Endothelial cell of umbilical vein (primary cell): ENCODE measurements around the gene NUP54. TPM values are rescaled to one million over a fixed set of nuclear protein-coding genes. Genes with fewer than 3 reads are reported as not detected.

Source experiments
- BruUV-seq: library from RNA; stranded (reverse); fragments of 400-500 nt; replicated peaks from 2 replicates; lab custom pipeline; 2021; lab: Mats Ljungman, UMichigan
- CTCF ChIA-PET: fragments of 300-600, 350-600 bp; sonication (Branson Sonifier 250); formaldehyde crosslinking; loops from one replicate; lab custom pipeline; 2021; ENCODE audit warnings: antibody characterized with exemption, inconsistent platforms; lab: Charles Lee
- POLR2A ChIA-PET: fragments of 300-600, 350-600 bp; sonication (Branson Sonifier 250); formaldehyde crosslinking; loops from one replicate; lab custom pipeline; 2021; ENCODE audit warnings: antibody characterized with exemption, inconsistent platforms; lab: Charles Lee
- DNase-seq: peaks from one replicate; pipeline ENCODE4 v3.0.0-alpha.2; 2011; ENCODE audit warnings: low read depth, low spot score
- FAIRE-seq: peaks from 2 replicates; lab custom pipeline; 2011; peaks lifted over from hg19 to GRCh38; lab: Jason Lieb, UNC
- H2AFZ ChIP-seq: 2 replicates; pipeline ENCODE4 v1.6.0; 2012; ENCODE audit warnings: low read depth, low read length, control low read depth, inconsistent platforms
- H3K27ac ChIP-seq: 2 replicates; pipeline ENCODE4 v1.5.1; 2011; ENCODE audit warnings: low read depth, mild to moderate bottlenecking, control low read depth, low read length, moderate library complexity; ENCODE audit not compliant: insufficient read depth
- H3K27me3 ChIP-seq, 2 experiments: 2 replicates each; pipeline versions ENCODE4 v1.6.0 to v1.6.1; 2011; ENCODE audit warnings: low read length in 2 of 2, mixed read lengths in 1 of 2; ENCODE audit not compliant: control insufficient read depth in 2 of 2, insufficient read depth in 2 of 2
- H3K36me3 ChIP-seq, 2 experiments: 2 replicates in 1 of 2; 3 replicates in 1 of 2; pipeline ENCODE4 v1.5.1; 2011; ENCODE audit warnings: low read length in 2 of 2, mild to moderate bottlenecking in 1 of 2, moderate library complexity in 1 of 2; ENCODE audit not compliant: control insufficient read depth in 2 of 2, insufficient read depth in 2 of 2; ENCODE audit errors: extremely low read depth in 1 of 2
- H3K4me1 ChIP-seq: 3 replicates; pipeline ENCODE4 v1.5.1; 2011; ENCODE audit warnings: mild to moderate bottlenecking, low read length; ENCODE audit not compliant: control insufficient read depth, insufficient read depth; ENCODE audit errors: extremely low read depth
- H3K4me2 ChIP-seq: 2 replicates; pipeline ENCODE4 v1.6.1; 2011; ENCODE audit warnings: low read length, control low read depth, mixed read lengths; ENCODE audit not compliant: insufficient read depth
- H3K4me3 ChIP-seq, 3 experiments: fragments of 200-600 bp in 1 of 3; sonication (generic), shearing (Covaris generic) in 1 of 3; replicated peaks in 1 of 3; 2 replicates each; pipeline ENCODE4 v1.5.1; 2011 to 2016; ENCODE audit warnings: control low read depth in 3 of 3, low read length in 3 of 3, mild to moderate bottlenecking in 2 of 3, inconsistent platforms in 1 of 3, low read depth in 1 of 3, moderate library complexity in 1 of 3; ENCODE audit not compliant: insufficient read depth in 1 of 3
- H3K79me2 ChIP-seq: 2 replicates; pipeline ENCODE4 v1.6.0; 2012; ENCODE audit warnings: low read length, inconsistent platforms; ENCODE audit not compliant: control insufficient read depth, insufficient read depth
- H3K9ac ChIP-seq: replicated peaks from 2 replicates; pipeline ENCODE3; 2011; ENCODE audit warnings: low read length, control low read depth; ENCODE audit not compliant: insufficient read depth; ENCODE audit errors: extremely low read depth
- H3K9me1 ChIP-seq: replicated peaks from 3 replicates; pipeline ENCODE4 v1.6.0; 2011; ENCODE audit warnings: mild to moderate bottlenecking, low read length; ENCODE audit not compliant: control insufficient read depth, insufficient read depth; ENCODE audit errors: extremely low read depth
- H3K9me3 ChIP-seq: replicated peaks from 2 replicates; pipeline ENCODE4 v1.5.1; 2012; ENCODE audit warnings: low read length, inconsistent platforms; ENCODE audit not compliant: control insufficient read depth, insufficient read depth
- H4K20me1 ChIP-seq: replicated peaks from 2 replicates; pipeline ENCODE3; 2011; ENCODE audit warnings: mild to moderate bottlenecking, low read length; ENCODE audit not compliant: control insufficient read depth, insufficient read depth; ENCODE audit errors: extremely low read depth
- EZH2 ChIP-seq: IDR thresholded peaks from 2 replicates; pipeline ENCODE4 v1.6.1; 2012; ENCODE audit warnings: borderline replicate concordance, low read depth, mild to moderate bottlenecking, moderate library complexity, low read length, inconsistent platforms; ENCODE audit not compliant: severe bottlenecking
- FOS ChIP-seq: IDR thresholded peaks from 2 replicates; pipeline ENCODE4 v1.6.1; 2011; ENCODE audit warnings: mild to moderate bottlenecking, low read length, moderate library complexity, borderline replicate concordance; ENCODE audit not compliant: insufficient read depth
- GATA2 ChIP-seq: IDR thresholded peaks from 2 replicates; pipeline ENCODE4 v1.7.0; 2011; ENCODE audit warnings: low read depth, mild to moderate bottlenecking, moderate library complexity, mixed read lengths, low read length; ENCODE audit not compliant: insufficient read length, insufficient read depth
- JUN ChIP-seq: IDR thresholded peaks from 2 replicates; pipeline ENCODE4 v1.6.1; 2011; ENCODE audit warnings: borderline replicate concordance, low read depth; ENCODE audit not compliant: insufficient read length, insufficient read depth
- MYC ChIP-seq: IDR thresholded peaks from one replicate; pipeline ENCODE4 v1.6.1; 2011; ENCODE audit warnings: mild to moderate bottlenecking, low read depth, low read length
- POLR2A ChIP-seq: IDR thresholded peaks from 2 replicates; pipeline ENCODE4 v1.6.1; 2012; ENCODE audit warnings: low read depth, mild to moderate bottlenecking, control low read depth, low read length
- POLR2AphosphoS5 ChIP-seq: IDR thresholded peaks from 2 replicates; pipeline ENCODE4 v1.6.1; 2012; ENCODE audit warnings: low read depth, mild to moderate bottlenecking, control low read depth, low read length, moderate library complexity; ENCODE audit not compliant: insufficient read depth
- dilution Hi-C: fragments of 300-500 bp; cut with MboI; formaldehyde crosslinking; loops from one replicate; pipeline ENCODE4 v1.15.0; 2019; ENCODE audit warnings: low sequenced_read_pairs; ENCODE audit not compliant: extremely low pct_ligation_motif_present
- intact Hi-C: fragments of 100-400 bp; cut with micrococcal nuclease; formaldehyde crosslinking; loops from one replicate; pipeline ENCODE4 v1.10.0; 2022
- polyA plus RNA-seq, 4 experiments: library from polyadenylated mRNA; depleted of rRNA in 3 of 4; stranded (reverse) in 3 of 4; unstranded in 1 of 4; fragments of >200 nt; gene quantifications; 2 replicates each; pipeline versions ENCODE4 v1.2.1 to v1.2.3, GENCODE V29; 2011 to 2012; ENCODE audit warnings: missing spikeins in 1 of 4
- total RNA-seq: library from RNA; stranded (reverse); gene quantifications from 2 replicates; pipeline ENCODE4 v1.2.3, GENCODE V29; 2021
- TF ChIP-seq, protein P1 (sequence below): IDR thresholded peaks from 2 replicates; pipeline ENCODE4 v1.6.1; 2011; ENCODE audit not compliant: insufficient read depth, insufficient read length
- TF ChIP-seq, protein P2 (sequence below), 2 donors: IDR thresholded peaks; 1 replicate in 1 of 2; 2 replicates in 1 of 2; pipeline ENCODE4 v1.5.1; 2011; ENCODE audit warnings: low read length in 2 of 2, mild to moderate bottlenecking in 2 of 2, moderate library complexity in 2 of 2, control low read depth in 1 of 2, inconsistent platforms in 1 of 2, low read depth in 1 of 2; ENCODE audit not compliant: insufficient read depth in 1 of 2; ENCODE audit errors: extremely low read depth in 1 of 2

NUP54 gene
- total and polyA plus RNA-seq, 2 donors (not counting 3 experiments of a cell fraction or from before 2014, with no cell fraction given) = 25.7 to 45.7 TPM

DNA sequence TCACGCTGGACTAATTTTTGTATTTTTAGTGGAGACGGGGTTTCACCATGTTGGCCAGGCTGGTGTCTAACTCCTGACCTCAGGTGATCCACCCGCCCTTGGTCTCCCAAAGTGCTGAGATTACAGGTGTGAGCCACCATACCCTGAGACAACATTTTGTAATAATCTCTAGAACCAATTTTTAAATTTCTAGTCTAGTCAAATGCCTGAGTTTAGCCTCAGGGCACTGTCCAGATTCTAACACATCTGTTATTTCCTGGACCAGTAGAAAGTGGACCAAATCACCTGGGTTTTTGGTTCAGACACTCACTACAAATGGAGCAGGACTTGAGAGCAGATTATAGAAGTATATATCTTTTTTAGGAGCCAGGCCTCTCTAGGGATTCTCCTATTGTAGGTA lies 52.1 kb downstream of the NUP54 start:
- BruUV-seq = no TSS peak
- TF ChIP-seq EZH2 (no peak), FOS (no peak), POLR2AphosphoS5 (no peak), GATA2 (no peak), MYC (no peak), POLR2A (no peak), JUN (no peak)
- TF ChIP-seq, protein P1, sequence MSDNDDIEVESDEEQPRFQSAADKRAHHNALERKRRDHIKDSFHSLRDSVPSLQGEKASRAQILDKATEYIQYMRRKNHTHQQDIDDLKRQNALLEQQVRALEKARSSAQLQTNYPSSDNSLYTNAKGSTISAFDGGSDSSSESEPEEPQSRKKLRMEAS = no peak
- TF ChIP-seq, protein P2, sequence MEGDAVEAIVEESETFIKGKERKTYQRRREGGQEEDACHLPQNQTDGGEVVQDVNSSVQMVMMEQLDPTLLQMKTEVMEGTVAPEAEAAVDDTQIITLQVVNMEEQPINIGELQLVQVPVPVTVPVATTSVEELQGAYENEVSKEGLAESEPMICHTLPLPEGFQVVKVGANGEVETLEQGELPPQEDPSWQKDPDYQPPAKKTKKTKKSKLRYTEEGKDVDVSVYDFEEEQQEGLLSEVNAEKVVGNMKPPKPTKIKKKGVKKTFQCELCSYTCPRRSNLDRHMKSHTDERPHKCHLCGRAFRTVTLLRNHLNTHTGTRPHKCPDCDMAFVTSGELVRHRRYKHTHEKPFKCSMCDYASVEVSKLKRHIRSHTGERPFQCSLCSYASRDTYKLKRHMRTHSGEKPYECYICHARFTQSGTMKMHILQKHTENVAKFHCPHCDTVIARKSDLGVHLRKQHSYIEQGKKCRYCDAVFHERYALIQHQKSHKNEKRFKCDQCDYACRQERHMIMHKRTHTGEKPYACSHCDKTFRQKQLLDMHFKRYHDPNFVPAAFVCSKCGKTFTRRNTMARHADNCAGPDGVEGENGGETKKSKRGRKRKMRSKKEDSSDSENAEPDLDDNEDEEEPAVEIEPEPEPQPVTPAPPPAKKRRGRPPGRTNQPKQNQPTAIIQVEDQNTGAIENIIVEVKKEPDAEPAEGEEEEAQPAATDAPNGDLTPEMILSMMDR (IDR thresholded peaks at IDR 0.05; ENCODE audit: extremely low read depth in 1 of 2, insufficient read depth in 1 of 2, low read depth in 1 of 2, low read length in 2 of 2) = no peak
- ChIA-PET CTCF (no interaction called here), POLR2A (no interaction called here)
- Histone ChIP-seq H3K27ac (no peak overlapping the region), H3K9me3 (no peaks in the 10 kb centered on the region), H2AFZ (no peak overlapping the region), H3K27me3 (peaks cover 0 to 5% of the 10 kb centered on the region in 2 experiments), H3K36me3 (no peaks in the 10 kb centered on the region), H3K4me3 (no peak overlapping the region), H4K20me1 (no peaks in the 10 kb centered on the region), H3K4me1 (no peaks in the 10 kb centered on the region), H3K9ac (no peak overlapping the region), H3K79me2 (no peaks in the 10 kb centered on the region), H3K9me1 (no peaks in the 10 kb centered on the region), H3K4me2 (no peak overlapping the region)
- intact Hi-C loops = no loop called here
- dilution Hi-C loops = no loop called here
- DNase-seq (no peak), FAIRE-seq (no peak)
